Keratinocyte (primary cell): ENCODE measurements around the gene CD200R1.

ENCODE experiments used
- EZH2 ChIP-seq: IDR thresholded peaks from one replicate; pipeline ENCODE4 v1.6.1; 2012; ENCODE audit warnings: inconsistent platforms, mild to moderate bottlenecking, low read length, moderate library complexity
- TF ChIP-seq, protein P1 (sequence below), 3 experiments: IDR thresholded peaks in 1 of 3; conservative IDR thresholded peaks in 1 of 3; optimal IDR thresholded peaks in 1 of 3; 2 replicates in 2 of 3; 3 replicates in 1 of 3; pipeline versions ENCODE3 to v1.5.1; 2011; ENCODE audit warnings: low read length in 3 of 3, mild to moderate bottlenecking in 3 of 3, moderate library complexity in 2 of 3, control low read depth in 1 of 3, inconsistent platforms in 1 of 3; ENCODE audit not compliant: insufficient read depth in 2 of 3; ENCODE audit errors: extremely low read depth in 1 of 3

DNA sequence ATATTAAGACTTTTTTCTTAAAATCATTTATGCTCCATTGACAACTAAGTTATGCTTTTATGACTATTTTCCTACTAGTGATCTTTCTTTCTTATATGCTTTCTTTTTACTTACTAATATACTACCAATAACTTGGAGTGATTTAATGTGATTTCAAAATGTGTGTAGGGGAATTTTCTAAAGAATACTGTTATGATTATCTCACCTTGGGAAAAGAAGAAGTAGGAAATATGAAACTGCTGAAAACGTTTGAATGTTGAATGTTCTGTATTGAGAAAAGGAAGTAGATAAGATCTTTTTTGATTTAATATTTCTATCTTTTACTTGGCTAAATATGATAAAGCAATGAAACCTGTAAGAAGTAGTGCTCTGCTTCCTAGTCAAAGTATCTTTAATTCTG lies 7.8 kb upstream of the CD200R1 start:
- TF ChIP-seq EZH2, result no peak
- TF ChIP-seq, protein P1, sequence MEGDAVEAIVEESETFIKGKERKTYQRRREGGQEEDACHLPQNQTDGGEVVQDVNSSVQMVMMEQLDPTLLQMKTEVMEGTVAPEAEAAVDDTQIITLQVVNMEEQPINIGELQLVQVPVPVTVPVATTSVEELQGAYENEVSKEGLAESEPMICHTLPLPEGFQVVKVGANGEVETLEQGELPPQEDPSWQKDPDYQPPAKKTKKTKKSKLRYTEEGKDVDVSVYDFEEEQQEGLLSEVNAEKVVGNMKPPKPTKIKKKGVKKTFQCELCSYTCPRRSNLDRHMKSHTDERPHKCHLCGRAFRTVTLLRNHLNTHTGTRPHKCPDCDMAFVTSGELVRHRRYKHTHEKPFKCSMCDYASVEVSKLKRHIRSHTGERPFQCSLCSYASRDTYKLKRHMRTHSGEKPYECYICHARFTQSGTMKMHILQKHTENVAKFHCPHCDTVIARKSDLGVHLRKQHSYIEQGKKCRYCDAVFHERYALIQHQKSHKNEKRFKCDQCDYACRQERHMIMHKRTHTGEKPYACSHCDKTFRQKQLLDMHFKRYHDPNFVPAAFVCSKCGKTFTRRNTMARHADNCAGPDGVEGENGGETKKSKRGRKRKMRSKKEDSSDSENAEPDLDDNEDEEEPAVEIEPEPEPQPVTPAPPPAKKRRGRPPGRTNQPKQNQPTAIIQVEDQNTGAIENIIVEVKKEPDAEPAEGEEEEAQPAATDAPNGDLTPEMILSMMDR (optimal IDR thresholded peaks at IDR 0.05 in 1 of 3, IDR thresholded peaks at IDR 0.05 in 1 of 3, conservative IDR thresholded peaks at IDR 0.05 in 1 of 3; ENCODE audit: extremely low read depth in 1 of 3, insufficient read depth in 2 of 3, low read length in 3 of 3), result no peak
